H9 (cell line): ENCODE data around the gene RNF40. TPM values are rescaled to one million over a fixed set of nuclear protein-coding genes. Genes with fewer than 3 reads are reported as not detected.

Experiments
- DNase-seq: peaks from one replicate; pipeline ENCODE4 v3.0.0-alpha.2; 2017
- H2AFZ ChIP-seq: one replicate; pipeline ENCODE4 v1.6.1; 2013; ENCODE audit warnings: mild to moderate bottlenecking, low read length, control low read depth, moderate library complexity
- H2AK5ac ChIP-seq: 2 replicates; pipeline ENCODE4 v1.6.1; 2013; ENCODE audit warnings: low read length, control low read depth, mixed read lengths; ENCODE audit not compliant: insufficient read length
- H2BK120ac ChIP-seq: one replicate; pipeline ENCODE4 v1.6.1; 2013; ENCODE audit warnings: low read depth, mild to moderate bottlenecking, low read length, control low read depth, inconsistent platforms; ENCODE audit not compliant: poor library complexity, severe bottlenecking
- H2BK12ac ChIP-seq: 2 replicates; pipeline ENCODE4 v1.6.1; 2013; ENCODE audit warnings: low read length, control low read depth, mixed read lengths, low read depth; ENCODE audit not compliant: insufficient read length
- H2BK15ac ChIP-seq: 2 replicates; pipeline ENCODE4 v1.6.1; 2013; ENCODE audit warnings: low read depth, low read length, control low read depth
- H2BK20ac ChIP-seq: one replicate; pipeline ENCODE4 v1.6.1; 2013; ENCODE audit warnings: low read depth, mild to moderate bottlenecking, low read length, control low read depth, inconsistent platforms; ENCODE audit not compliant: poor library complexity, severe bottlenecking
- H2BK5ac ChIP-seq: 2 replicates; pipeline ENCODE4 v1.6.1; 2013; ENCODE audit warnings: low read length, control low read depth, mixed read lengths; ENCODE audit not compliant: insufficient read length
- H3K14ac ChIP-seq: 2 replicates; pipeline ENCODE4 v1.6.1; 2013; ENCODE audit warnings: low read length, control low read depth; ENCODE audit not compliant: insufficient read depth
- H3K18ac ChIP-seq: 2 replicates; pipeline ENCODE4 v1.6.1; 2013; ENCODE audit warnings: low read depth, mild to moderate bottlenecking, mixed read lengths, low read length, control low read depth; ENCODE audit not compliant: insufficient read length
- H3K23ac ChIP-seq: 2 replicates; pipeline ENCODE4 v1.6.1; 2013; ENCODE audit warnings: low read length, control low read depth, mixed read lengths, low read depth; ENCODE audit not compliant: insufficient read length
- H3K23me2 ChIP-seq: 2 replicates; pipeline ENCODE4 v1.6.1; 2013; ENCODE audit warnings: low read depth, mild to moderate bottlenecking, mixed read lengths, low read length, control low read depth; ENCODE audit not compliant: insufficient read length, poor library complexity, severe bottlenecking
- H3K27ac ChIP-seq: 2 replicates; pipeline ENCODE4 v1.5.1; 2013; ENCODE audit warnings: low read length, control low read depth, mixed read lengths, low read depth; ENCODE audit not compliant: insufficient read length
- H3K27me3 ChIP-seq: 2 replicates; pipeline ENCODE4 v1.6.1; 2013; ENCODE audit warnings: low read length, control low read depth, inconsistent platforms; ENCODE audit not compliant: insufficient read depth
- H3K4ac ChIP-seq: 2 replicates; pipeline ENCODE4 v1.6.1; 2013; ENCODE audit warnings: low read depth, mild to moderate bottlenecking, control low read depth, inconsistent platforms, low read length, moderate library complexity
- H3K4me1 ChIP-seq: 2 replicates; pipeline ENCODE4 v1.6.1; 2013; ENCODE audit warnings: low read length, control low read depth, inconsistent platforms; ENCODE audit not compliant: insufficient read depth
- H3K4me2 ChIP-seq: 2 replicates; pipeline ENCODE4 v1.6.1; 2013; ENCODE audit warnings: low read length, control low read depth, mixed read lengths; ENCODE audit not compliant: insufficient read length, insufficient read depth
- H3K56ac ChIP-seq: 2 replicates; pipeline ENCODE4 v1.6.1; 2013; ENCODE audit warnings: low read depth, mild to moderate bottlenecking, mixed read lengths, low read length, control low read depth; ENCODE audit not compliant: insufficient read length
- H3K79me1 ChIP-seq: 2 replicates; pipeline ENCODE4 v1.6.1; 2013; ENCODE audit warnings: low read depth, mild to moderate bottlenecking, moderate library complexity, low read length, control low read depth, inconsistent platforms; ENCODE audit not compliant: insufficient read depth, poor library complexity, severe bottlenecking
- H3K79me2 ChIP-seq: 2 replicates; pipeline ENCODE4 v1.6.1; 2013; ENCODE audit warnings: low read length, control low read depth, inconsistent platforms; ENCODE audit not compliant: insufficient read depth
- H3K9ac ChIP-seq: 2 replicates; pipeline ENCODE4 v1.6.1; 2013; ENCODE audit warnings: low read length, control low read depth, mixed read lengths; ENCODE audit not compliant: insufficient read length; ENCODE audit errors: extremely low read depth
- H3K9me3 ChIP-seq: one replicate; pipeline ENCODE4 v1.6.1; 2013; ENCODE audit warnings: low read depth, low read length, inconsistent platforms; ENCODE audit not compliant: control insufficient read depth
- H3T11ph ChIP-seq: one replicate; pipeline ENCODE4 v1.6.1; 2013; ENCODE audit warnings: mild to moderate bottlenecking, low read length, control low read depth, inconsistent platforms
- H4K20me1 ChIP-seq: one replicate; pipeline ENCODE4 v1.6.1; 2013; ENCODE audit not compliant: control insufficient read depth, insufficient read length, insufficient read depth
- H4K5ac ChIP-seq: 2 replicates; pipeline ENCODE4 v1.6.1; 2013; ENCODE audit warnings: low read depth, mild to moderate bottlenecking, mixed read lengths, low read length, control low read depth; ENCODE audit not compliant: insufficient read length
- H4K8ac ChIP-seq: replicated peaks from 2 replicates; pipeline ENCODE4 v1.6.1; 2013; ENCODE audit warnings: low read length, control low read depth, mixed read lengths, low read depth; ENCODE audit not compliant: insufficient read length
- H4K91ac ChIP-seq: 2 replicates; pipeline ENCODE4 v1.6.1; 2013; ENCODE audit warnings: low read depth, mild to moderate bottlenecking, moderate library complexity, mixed read lengths, low read length, control low read depth; ENCODE audit not compliant: insufficient read length
- H3K27ac Mint-ChIP-seq, 3 experiments: 2 replicates in 2 of 3; 3 replicates in 1 of 3; pipeline ENCODE4 v1.8.0; 2020 to 2021; ENCODE audit warnings: mixed read lengths in 3 of 3, mild to moderate bottlenecking in 1 of 3, moderate library complexity in 1 of 3
- H3K27me3 Mint-ChIP-seq: 2 replicates; pipeline ENCODE4 v1.8.0; 2021; ENCODE audit warnings: low read depth, mild to moderate bottlenecking, moderate library complexity, mixed read lengths
- H3K36me3 Mint-ChIP-seq, 3 experiments: 2 replicates in 2 of 3; 3 replicates in 1 of 3; pipeline ENCODE4 v1.8.0; 2020 to 2021; ENCODE audit warnings: low read depth in 3 of 3, mixed read lengths in 3 of 3; ENCODE audit not compliant: insufficient read depth in 1 of 3
- H3K4me1 Mint-ChIP-seq, 2 experiments: 2 replicates each; pipeline ENCODE4 v1.8.0; 2020; ENCODE audit warnings: mixed read lengths in 2 of 2
- H3K4me3 Mint-ChIP-seq, 2 experiments: 2 replicates in 1 of 2; 3 replicates in 1 of 2; pipeline ENCODE4 v1.8.0; 2020 to 2021; ENCODE audit warnings: mild to moderate bottlenecking in 2 of 2, mixed read lengths in 2 of 2, moderate library complexity in 1 of 2
- H3K9me3 Mint-ChIP-seq, 2 experiments: 2 replicates in 1 of 2; 3 replicates in 1 of 2; pipeline ENCODE4 v1.8.0; 2020; ENCODE audit warnings: mild to moderate bottlenecking in 2 of 2, mixed read lengths in 2 of 2, moderate library complexity in 1 of 2
- WGBS: extraction: QIAGEN DNeasy Blood & Tissue Kit; methylation state at CpG from one replicate; pipeline ENCODE4 v1.1.7; 2013; ENCODE audit warnings: missing lambda C conversion rate, low lambda C conversion rate, mixed read lengths; ENCODE audit not compliant: insufficient read length; ENCODE audit errors: extremely low coverage; 5-methylcytosine and 5-hydroxymethylcytosine counted together
- total RNA-seq: library from RNA; stranded (reverse); gene quantifications from 2 replicates; pipeline ENCODE4 v1.2.1, GENCODE V29; 2021
- TF ChIP-seq, protein P1 (sequence below): fragments of 200-600 bp; sonication (generic); conservative IDR thresholded peaks from 3 replicates; pipeline ENCODE4 v1.8.0; 2021; ENCODE audit warnings: antibody characterized with exemption, mild to moderate bottlenecking

RNF40 gene
- total RNA-seq, 1 experiment from 2014 or later: 103 TPM

DNA sequence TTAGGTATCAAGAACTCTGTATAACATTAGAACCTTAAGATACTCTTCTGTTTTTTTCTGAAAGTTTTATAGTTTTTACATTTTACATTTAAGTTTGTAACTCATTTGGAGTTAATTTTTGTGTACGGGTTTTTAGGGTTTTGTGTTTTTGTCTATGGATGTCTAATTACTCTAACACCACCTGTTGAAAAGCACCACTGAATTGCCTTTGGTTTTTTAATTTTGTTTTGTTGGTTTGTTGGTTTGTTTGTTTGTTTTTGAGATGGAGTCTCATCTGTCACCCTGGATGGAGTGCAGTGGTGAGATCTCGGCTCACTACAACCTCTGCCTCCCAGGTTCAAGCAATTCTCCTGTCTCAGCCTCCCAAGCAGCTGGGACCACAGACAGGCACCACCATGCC lies 54.6 kb downstream of the RNF40 start:
- H4K8ac ChIP-seq: no peak overlapping the region
- no peak overlapping the region for H3K9ac ChIP-seq
- H3K27ac Mint-ChIP-seq: no peak overlapping the region
- TF ChIP-seq, protein P1, sequence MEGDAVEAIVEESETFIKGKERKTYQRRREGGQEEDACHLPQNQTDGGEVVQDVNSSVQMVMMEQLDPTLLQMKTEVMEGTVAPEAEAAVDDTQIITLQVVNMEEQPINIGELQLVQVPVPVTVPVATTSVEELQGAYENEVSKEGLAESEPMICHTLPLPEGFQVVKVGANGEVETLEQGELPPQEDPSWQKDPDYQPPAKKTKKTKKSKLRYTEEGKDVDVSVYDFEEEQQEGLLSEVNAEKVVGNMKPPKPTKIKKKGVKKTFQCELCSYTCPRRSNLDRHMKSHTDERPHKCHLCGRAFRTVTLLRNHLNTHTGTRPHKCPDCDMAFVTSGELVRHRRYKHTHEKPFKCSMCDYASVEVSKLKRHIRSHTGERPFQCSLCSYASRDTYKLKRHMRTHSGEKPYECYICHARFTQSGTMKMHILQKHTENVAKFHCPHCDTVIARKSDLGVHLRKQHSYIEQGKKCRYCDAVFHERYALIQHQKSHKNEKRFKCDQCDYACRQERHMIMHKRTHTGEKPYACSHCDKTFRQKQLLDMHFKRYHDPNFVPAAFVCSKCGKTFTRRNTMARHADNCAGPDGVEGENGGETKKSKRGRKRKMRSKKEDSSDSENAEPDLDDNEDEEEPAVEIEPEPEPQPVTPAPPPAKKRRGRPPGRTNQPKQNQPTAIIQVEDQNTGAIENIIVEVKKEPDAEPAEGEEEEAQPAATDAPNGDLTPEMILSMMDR: no peak
- 0 out of 7 replicates have a peak, but pooled peaks cover 0 to 2% (median 0%) of the 10 kb centered on the region in 3 experiments for H3K36me3 Mint-ChIP-seq
- H4K20me1 ChIP-seq: no peaks in the 10 kb centered on the region
- H4K91ac ChIP-seq: no peak overlapping the region
- H3K23me2 ChIP-seq: no peaks in the 10 kb centered on the region
- no peak overlapping the region for H3K14ac ChIP-seq
- H3T11ph ChIP-seq: no peak overlapping the region
- no peaks in the 10 kb centered on the region for H3K27me3 ChIP-seq
- H3K9me3 Mint-ChIP-seq: no peaks in the 10 kb centered on the region; a peak in 1 of 5 replicates
- no peak overlapping the region for H3K27ac ChIP-seq
- H3K23ac ChIP-seq: no peak overlapping the region
- H3K9me3 ChIP-seq: no peaks in the 10 kb centered on the region
- H2BK5ac ChIP-seq: no peak overlapping the region
- no peak overlapping the region for H3K56ac ChIP-seq
- H3K4ac ChIP-seq: no peak overlapping the region
- H2BK120ac ChIP-seq: no peak overlapping the region
- H3K79me2 ChIP-seq: no peaks in the 10 kb centered on the region
- no peak overlapping the region for H2AK5ac ChIP-seq
- peaks cover 41% of the 10 kb centered on the region for H3K27me3 Mint-ChIP-seq
- no peak overlapping the region for H2BK20ac ChIP-seq
- no peak overlapping the region for H3K4me2 ChIP-seq
- H3K18ac ChIP-seq: no peak overlapping the region
- 100% methylated on average over 1 of the region's 2 CpGs for WGBS
- H2BK12ac ChIP-seq: no peak overlapping the region
- no peaks in the 10 kb centered on the region for H3K4me1 ChIP-seq
- H3K79me1 ChIP-seq: no peaks in the 10 kb centered on the region
- no peak overlapping the region for H2AFZ ChIP-seq
- peaks cover 3 to 4% of the 10 kb centered on the region in 2 experiments for H3K4me1 Mint-ChIP-seq
- H4K5ac ChIP-seq: no peak overlapping the region
- H2BK15ac ChIP-seq: no peak overlapping the region
- H3K4me3 Mint-ChIP-seq: no peak overlapping the region
- no peak for DNase-seq
